HEK293 (cell line): ENCODE data around the gene ZDHHC17.

Experiments
- TCF7L2 ChIP-seq: IDR thresholded peaks from 2 replicates; pipeline ENCODE4 v1.6.1; 2011; ENCODE audit warnings: low read depth, mild to moderate bottlenecking, inconsistent platforms, low read length, moderate library complexity, borderline replicate concordance
- YY1 ChIP-seq: fragments of 450-650 bp; formaldehyde crosslinking; IDR thresholded peaks from 2 replicates; pipeline ENCODE4 v1.5.1; 2018; ENCODE audit warnings: missing biosample characterization, missing genetic modification characterization
- YY2 ChIP-seq: fragments of 450-650 bp; formaldehyde crosslinking; IDR thresholded peaks from 2 replicates; pipeline ENCODE4 v1.5.1; 2016; ENCODE audit warnings: missing biosample characterization, missing genetic modification characterization
- ZBTB8A ChIP-seq: fragments of 450-650 bp; formaldehyde crosslinking; IDR thresholded peaks from 2 replicates; pipeline ENCODE4 v1.5.1; 2016; ENCODE audit warnings: missing biosample characterization, missing genetic modification characterization
- ZNF239 ChIP-seq: fragments of 450-650 bp; formaldehyde crosslinking; IDR thresholded peaks from 2 replicates; pipeline ENCODE4 v1.5.1; 2016; ENCODE audit warnings: missing biosample characterization, missing genetic modification characterization
- ZNF350 ChIP-seq: fragments of 450-650 bp; formaldehyde crosslinking; IDR thresholded peaks from 2 replicates; pipeline ENCODE4 v1.5.0; 2017; ENCODE audit warnings: missing biosample characterization, mild to moderate bottlenecking, missing genetic modification characterization
- ZNF48 ChIP-seq: fragments of 450-650 bp; formaldehyde crosslinking; IDR thresholded peaks from 2 replicates; pipeline ENCODE4 v1.5.1; 2016; ENCODE audit warnings: missing biosample characterization, missing genetic modification characterization
- ZNF510 ChIP-seq: fragments of 450-650 bp; formaldehyde crosslinking; IDR thresholded peaks from 2 replicates; pipeline ENCODE4 v1.5.1; 2018; ENCODE audit warnings: mild to moderate bottlenecking, missing genetic modification characterization, missing biosample characterization; ENCODE audit not compliant: insufficient replicate concordance
- ZNF658 ChIP-seq: fragments of 450-650 bp; formaldehyde crosslinking; IDR thresholded peaks from 2 replicates; pipeline ENCODE4; 2016; ENCODE audit warnings: missing biosample characterization, missing genetic modification characterization
- TF ChIP-seq, protein P1 (sequence below): fragments of 450-650 bp; formaldehyde crosslinking; IDR thresholded peaks from 2 replicates; pipeline ENCODE4; 2016; ENCODE audit warnings: missing biosample characterization, missing genetic modification characterization
- TF ChIP-seq, protein P2 (sequence below): fragments of 450-650 bp; formaldehyde crosslinking; IDR thresholded peaks from 2 replicates; pipeline ENCODE4 v1.5.1; 2016; ENCODE audit warnings: missing biosample characterization, missing genetic modification characterization
- TF ChIP-seq, protein P3 (sequence below): fragments of 450-650 bp; formaldehyde crosslinking; IDR thresholded peaks from 2 replicates; pipeline ENCODE4 v1.5.1; 2016; ENCODE audit warnings: missing biosample characterization, missing genetic modification characterization, borderline replicate concordance
- TF ChIP-seq, protein P4 (sequence below): fragments of 450-650 bp; formaldehyde crosslinking; IDR thresholded peaks from 2 replicates; pipeline ENCODE4 v1.5.1; 2016; ENCODE audit warnings: missing biosample characterization, missing genetic modification characterization

DNA sequence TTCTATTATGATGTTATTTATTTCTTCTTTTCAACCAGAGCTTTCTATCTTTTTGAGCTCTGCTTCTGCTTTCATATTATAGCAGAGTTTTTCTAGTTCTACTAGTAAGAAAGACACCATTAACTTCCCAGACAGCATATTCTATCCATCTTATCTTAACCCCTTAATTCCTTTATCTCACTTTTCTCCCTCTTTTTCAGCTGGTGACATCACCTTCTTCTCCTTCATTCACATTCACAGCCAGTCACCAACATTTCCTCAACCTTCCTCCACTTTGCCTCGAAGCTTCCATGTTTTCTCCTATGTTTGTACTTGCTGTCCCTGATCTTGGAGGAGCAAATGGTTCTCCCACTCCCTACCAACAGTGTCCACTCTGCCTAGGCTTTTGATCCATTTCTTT lies 118.5 kb downstream of the ZDHHC17 start:
- TF ChIP-seq, protein P1, sequence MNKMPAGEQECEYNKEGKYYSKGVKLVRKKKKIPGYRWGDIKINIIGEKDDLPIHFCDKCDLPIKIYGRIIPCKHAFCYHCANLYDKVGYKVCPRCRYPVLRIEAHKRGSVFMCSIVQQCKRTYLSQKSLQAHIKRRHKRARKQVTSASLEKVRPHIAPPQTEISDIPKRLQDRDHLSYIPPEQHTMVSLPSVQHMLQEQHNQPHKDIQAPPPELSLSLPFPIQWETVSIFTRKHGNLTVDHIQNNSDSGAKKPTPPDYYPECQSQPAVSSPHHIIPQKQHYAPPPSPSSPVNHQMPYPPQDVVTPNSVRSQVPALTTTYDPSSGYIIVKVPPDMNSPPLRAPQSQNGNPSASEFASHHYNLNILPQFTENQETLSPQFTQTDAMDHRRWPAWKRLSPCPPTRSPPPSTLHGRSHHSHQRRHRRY, result no peak
- TF ChIP-seq YY2 (no peak), ZNF510 (tag by site-specific recombination) (no peak), ZNF658 (tag by site-specific recombination) (no peak), TCF7L2 (no peak), ZNF48 (tag by site-specific recombination) (no peak), ZNF239 (tag by site-specific recombination) (no peak), ZNF350 (no peak), YY1 (tag by site-specific recombination) (no peak), ZBTB8A (tag by site-specific recombination) (no peak)
- TF ChIP-seq, protein P2, sequence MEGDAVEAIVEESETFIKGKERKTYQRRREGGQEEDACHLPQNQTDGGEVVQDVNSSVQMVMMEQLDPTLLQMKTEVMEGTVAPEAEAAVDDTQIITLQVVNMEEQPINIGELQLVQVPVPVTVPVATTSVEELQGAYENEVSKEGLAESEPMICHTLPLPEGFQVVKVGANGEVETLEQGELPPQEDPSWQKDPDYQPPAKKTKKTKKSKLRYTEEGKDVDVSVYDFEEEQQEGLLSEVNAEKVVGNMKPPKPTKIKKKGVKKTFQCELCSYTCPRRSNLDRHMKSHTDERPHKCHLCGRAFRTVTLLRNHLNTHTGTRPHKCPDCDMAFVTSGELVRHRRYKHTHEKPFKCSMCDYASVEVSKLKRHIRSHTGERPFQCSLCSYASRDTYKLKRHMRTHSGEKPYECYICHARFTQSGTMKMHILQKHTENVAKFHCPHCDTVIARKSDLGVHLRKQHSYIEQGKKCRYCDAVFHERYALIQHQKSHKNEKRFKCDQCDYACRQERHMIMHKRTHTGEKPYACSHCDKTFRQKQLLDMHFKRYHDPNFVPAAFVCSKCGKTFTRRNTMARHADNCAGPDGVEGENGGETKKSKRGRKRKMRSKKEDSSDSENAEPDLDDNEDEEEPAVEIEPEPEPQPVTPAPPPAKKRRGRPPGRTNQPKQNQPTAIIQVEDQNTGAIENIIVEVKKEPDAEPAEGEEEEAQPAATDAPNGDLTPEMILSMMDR (tag by site-specific recombination), result no peak
- TF ChIP-seq, protein P3, sequence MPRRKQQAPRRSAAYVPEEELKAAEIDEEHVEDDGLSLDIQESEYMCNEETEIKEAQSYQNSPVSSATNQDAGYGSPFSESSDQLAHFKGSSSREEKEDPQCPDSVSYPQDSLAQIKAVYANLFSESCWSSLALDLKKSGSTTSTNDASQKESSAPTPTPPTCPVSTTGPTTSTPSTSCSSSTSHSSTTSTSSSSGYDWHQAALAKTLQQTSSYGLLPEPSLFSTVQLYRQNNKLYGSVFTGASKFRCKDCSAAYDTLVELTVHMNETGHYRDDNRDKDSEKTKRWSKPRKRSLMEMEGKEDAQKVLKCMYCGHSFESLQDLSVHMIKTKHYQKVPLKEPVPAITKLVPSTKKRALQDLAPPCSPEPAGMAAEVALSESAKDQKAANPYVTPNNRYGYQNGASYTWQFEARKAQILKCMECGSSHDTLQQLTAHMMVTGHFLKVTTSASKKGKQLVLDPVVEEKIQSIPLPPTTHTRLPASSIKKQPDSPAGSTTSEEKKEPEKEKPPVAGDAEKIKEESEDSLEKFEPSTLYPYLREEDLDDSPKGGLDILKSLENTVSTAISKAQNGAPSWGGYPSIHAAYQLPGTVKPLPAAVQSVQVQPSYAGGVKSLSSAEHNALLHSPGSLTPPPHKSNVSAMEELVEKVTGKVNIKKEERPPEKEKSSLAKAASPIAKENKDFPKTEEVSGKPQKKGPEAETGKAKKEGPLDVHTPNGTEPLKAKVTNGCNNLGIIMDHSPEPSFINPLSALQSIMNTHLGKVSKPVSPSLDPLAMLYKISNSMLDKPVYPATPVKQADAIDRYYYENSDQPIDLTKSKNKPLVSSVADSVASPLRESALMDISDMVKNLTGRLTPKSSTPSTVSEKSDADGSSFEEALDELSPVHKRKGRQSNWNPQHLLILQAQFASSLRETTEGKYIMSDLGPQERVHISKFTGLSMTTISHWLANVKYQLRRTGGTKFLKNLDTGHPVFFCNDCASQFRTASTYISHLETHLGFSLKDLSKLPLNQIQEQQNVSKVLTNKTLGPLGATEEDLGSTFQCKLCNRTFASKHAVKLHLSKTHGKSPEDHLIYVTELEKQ (tag by site-specific recombination), result no peak
- TF ChIP-seq, protein P4, sequence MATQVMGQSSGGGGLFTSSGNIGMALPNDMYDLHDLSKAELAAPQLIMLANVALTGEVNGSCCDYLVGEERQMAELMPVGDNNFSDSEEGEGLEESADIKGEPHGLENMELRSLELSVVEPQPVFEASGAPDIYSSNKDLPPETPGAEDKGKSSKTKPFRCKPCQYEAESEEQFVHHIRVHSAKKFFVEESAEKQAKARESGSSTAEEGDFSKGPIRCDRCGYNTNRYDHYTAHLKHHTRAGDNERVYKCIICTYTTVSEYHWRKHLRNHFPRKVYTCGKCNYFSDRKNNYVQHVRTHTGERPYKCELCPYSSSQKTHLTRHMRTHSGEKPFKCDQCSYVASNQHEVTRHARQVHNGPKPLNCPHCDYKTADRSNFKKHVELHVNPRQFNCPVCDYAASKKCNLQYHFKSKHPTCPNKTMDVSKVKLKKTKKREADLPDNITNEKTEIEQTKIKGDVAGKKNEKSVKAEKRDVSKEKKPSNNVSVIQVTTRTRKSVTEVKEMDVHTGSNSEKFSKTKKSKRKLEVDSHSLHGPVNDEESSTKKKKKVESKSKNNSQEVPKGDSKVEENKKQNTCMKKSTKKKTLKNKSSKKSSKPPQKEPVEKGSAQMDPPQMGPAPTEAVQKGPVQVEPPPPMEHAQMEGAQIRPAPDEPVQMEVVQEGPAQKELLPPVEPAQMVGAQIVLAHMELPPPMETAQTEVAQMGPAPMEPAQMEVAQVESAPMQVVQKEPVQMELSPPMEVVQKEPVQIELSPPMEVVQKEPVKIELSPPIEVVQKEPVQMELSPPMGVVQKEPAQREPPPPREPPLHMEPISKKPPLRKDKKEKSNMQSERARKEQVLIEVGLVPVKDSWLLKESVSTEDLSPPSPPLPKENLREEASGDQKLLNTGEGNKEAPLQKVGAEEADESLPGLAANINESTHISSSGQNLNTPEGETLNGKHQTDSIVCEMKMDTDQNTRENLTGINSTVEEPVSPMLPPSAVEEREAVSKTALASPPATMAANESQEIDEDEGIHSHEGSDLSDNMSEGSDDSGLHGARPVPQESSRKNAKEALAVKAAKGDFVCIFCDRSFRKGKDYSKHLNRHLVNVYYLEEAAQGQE (tag by site-specific recombination), result no peak
